Right lobe of liver (tissue), 6 donors: Measurements from ENCODE around the gene ZNF786. TPM values are rescaled to one million over a fixed set of nuclear protein-coding genes. Genes with fewer than 3 reads are reported as not detected.
A peak's percentile ranks its signal among the peaks of the same experiment; 100 is the strongest.

Source experiments
- ATAC-seq, 4 donors: fragments of 200-7000 bp; cut with Tn5 transposase; one replicate each; pipeline ENCODE4 v1.9.1; 2020; ENCODE audit warnings: mild to moderate bottlenecking in 4 of 4, moderate library complexity in 4 of 4
- DNase-seq, 3 donors: peaks; one replicate each; pipeline ENCODE4 v3.0.0-alpha.2; 2020
- H3K27ac ChIP-seq, 3 donors: fragments of 200-600 bp; one replicate each; pipeline ENCODE4 v1.8.0; 2022
- H3K27me3 ChIP-seq, 2 donors: fragments of 200-600 bp; one replicate each; pipeline ENCODE4 v1.8.0; 2022
- H3K36me3 ChIP-seq, 4 donors: fragments of 200-600 bp; sonication (generic) in 1 of 4; one replicate each; pipeline versions ENCODE4 v1.5.1 to v1.8.0; 2017 to 2022; ENCODE audit warnings: control low read depth in 1 of 4
- H3K4me1 ChIP-seq, 4 donors: fragments of 200-600 bp; sonication (generic) in 1 of 4; one replicate each; pipeline versions ENCODE4 v1.5.1 to v1.8.0; 2017 to 2022; ENCODE audit warnings: control low read depth in 1 of 4
- H3K4me3 ChIP-seq, 3 donors: fragments of 200-600 bp; one replicate each; pipeline ENCODE4 v1.8.0; 2022
- H3K9me3 ChIP-seq, 4 donors: fragments of 200-600 bp; sonication (generic) in 1 of 4; one replicate each; pipeline versions ENCODE4 v1.5.1 to v1.8.0; 2017 to 2022; ENCODE audit warnings: control low read depth in 1 of 4
- CTCF ChIP-seq, 4 donors: fragments of 200-600 bp in 3 of 4; fragments of 450-650 bp in 1 of 4; IDR thresholded peaks; one replicate each; pipeline versions ENCODE4 v1.5.1 to v1.8.0; 2016 to 2022; ENCODE audit warnings: antibody characterized with exemption in 4 of 4, mild to moderate bottlenecking in 2 of 4
- POLR2A ChIP-seq: fragments of 450-650 bp; IDR thresholded peaks from one replicate; pipeline ENCODE4 v1.6.1; 2017; ENCODE audit warnings: antibody characterized with exemption, mild to moderate bottlenecking
- WGBS: methylation state at CpG from one replicate; pipeline ENCODE4 v1.1.6; 2018; ENCODE audit warnings: low coverage, low lambda C conversion rate; ENCODE audit not compliant: insufficient coverage; ENCODE audit errors: missing lambda C conversion rate; 5-methylcytosine and 5-hydroxymethylcytosine counted together
- intact Hi-C, 2 donors: fragments of 100-400 bp; cut with DNase I; formaldehyde crosslinking; loops; one replicate each; pipeline versions ENCODE4 v1.11.2 to v1.14.1; 2022
- long read RNA-seq: library from polyadenylated mRNA; unstranded; transcript quantifications from one replicate; pipeline ENCODE4 v2.0.0, GENCODE V29; 2019
- total RNA-seq, 6 experiments: library from RNA; depleted of rRNA in 2 of 6; stranded (reverse); fragments of >200 nt in 2 of 6; fragmentation: NEBNext Ultra II Directional in 3 of 6; extraction: Animal tissue kit (Norgen Biotek cat#: 25700) in 3 of 6; gene quantifications; one replicate each; pipeline versions ENCODE4 v1.1.0 to v1.2.4, GENCODE V29; 2016 to 2023
- donor health status: DM: no; HTN: yes; CAD: no.
- donor health status: DM: no; HTN: no; CAD: no.
- donor health status: DM: no; HTN: no; CAD: no.
- donor health status: DM: no; HTN: yes; CAD: no.
- donor health status: DM: no; HTN: yes; CAD: no.

The ZNF786 gene
- 1 to 10 TPM; 2.0 to 2.7 (median 2.4) TPM for total RNA-seq
- long read RNA-seq, result 0 reads

GRCh38 chr7:149090397-149091195 is at the start of gene ZNF786:
Gene ZNF786 (minus strand): TSS chr7:149090718. CDS start chr7:149090640, 78 bp downstream.
- Histone ChIP-seq H3K27me3 (no peaks in the 10 kb centered on the region), H3K4me1 (peaks cover 0 to 10% (median 2%) of the 10 kb centered on the region in 4 donors), H3K36me3 (no peaks in the 10 kb centered on the region), H3K27ac (peak within 1 kb of the TSS; percentile 77 to 96 (median 81)), H3K4me3 (peak within 1 kb of the TSS; percentile 98 to 99 (median 98)), H3K9me3 (no peaks in the 10 kb centered on the region)
- TF ChIP-seq POLR2A (peak; percentile 86), CTCF (IDR thresholded peaks at IDR 0.05) (peak; percentile 89 to 94 (median 92))
- DNase-seq (peak; percentile 89 to 91 (median 91)), ATAC-seq (peak; percentile 94 to 98 (median 96))
- intact Hi-C loops, result loop anchor here in 1 of 2 donors (10.0 kb wide), 1 partner anchor 86 kb away; no protein-coding TSS in a partner anchor
- under 1% methylated on average over 34 of the region's 77 CpGs for WGBS

GRCh38 chr7:149136118-149136517 is 45.6 kb upstream of the ZNF786 start:
- ATAC-seq (no peak), DNase-seq (no peak)
- intact Hi-C loops, result no loop called here
- Histone ChIP-seq H3K4me3 (no peak overlapping the region), H3K27ac (no peak overlapping the region), H3K4me1 (no peaks in the 10 kb centered on the region), H3K36me3 (peaks cover 0 to 7% (median 0%) of the 10 kb centered on the region in 4 donors), H3K27me3 (no peaks in the 10 kb centered on the region), H3K9me3 (no peaks in the 10 kb centered on the region)
- TF ChIP-seq CTCF (IDR thresholded peaks at IDR 0.05), result no peak
- no peak for TF ChIP-seq POLR2A
- 91% methylated on average over 9 of the region's 9 CpGs for WGBS

- ATAC-seq (no peak), DNase-seq (no peak)
- H3K27me3 ChIP-seq, result no peaks in the 10 kb centered on the region
- no peaks in the 10 kb centered on the region for H3K9me3 ChIP-seq
- intact Hi-C loops, result no loop called here
- TF ChIP-seq POLR2A (no peak), CTCF (IDR thresholded peaks at IDR 0.05) (no peak)
- H3K27ac ChIP-seq, result no peak overlapping the region
- WGBS, result 100% methylated on average over 2 of the region's 2 CpGs
- peaks cover 0 to 7% (median 0%) of the 10 kb centered on the region in 4 donors for H3K36me3 ChIP-seq
- H3K4me3 ChIP-seq, result no peak overlapping the region
- H3K4me1 ChIP-seq, result no peaks in the 10 kb centered on the region
Measured at GRCh38 chr7:149133028-149133710, 42.7 kb upstream of the ZNF786 start.

- 96% methylated on average over 5 of the region's 5 CpGs for WGBS
- Histone ChIP-seq H3K4me3 (no peak overlapping the region), H3K27ac (no peak overlapping the region), H3K4me1 (peaks cover 0 to 5% (median 0%) of the 10 kb centered on the region in 4 donors), H3K9me3 (no peaks in the 10 kb centered on the region), H3K27me3 (no peaks in the 10 kb centered on the region), H3K36me3 (peaks cover 0 to 7% (median 0%) of the 10 kb centered on the region in 4 donors)
- no peak for TF ChIP-seq POLR2A
- TF ChIP-seq CTCF (IDR thresholded peaks at IDR 0.05), result no peak
- DNase-seq (no peak), ATAC-seq (no peak)
- intact Hi-C loops, result no loop called here
Measured at GRCh38 chr7:149130572-149131198, 40.2 kb upstream of the ZNF786 start.
